HEK293T (cell line): ENCODE measurements around the gene NYNRIN.
"Not testable (repeated sequence)": the region's sequence is repeated elsewhere in the genome, so short reads cannot be mapped to it uniquely, and the experiment has no call there.

ENCODE experiments used
- CTCF ChIA-PET: fragments of 350-600 bp; formaldehyde crosslinking; extraction: SDS; loops from one replicate; lab custom pipeline; 2021; ENCODE audit warnings: antibody characterized with exemption, inconsistent platforms; lab: Yijun Ruan, JAX
- POLR2A ChIA-PET: fragments of 350-600 bp; formaldehyde crosslinking; extraction: SDS; loops from one replicate; lab custom pipeline; 2020; ENCODE audit warnings: antibody characterized with exemption, inconsistent platforms; lab: Yijun Ruan, JAX
- DNase-seq: peaks from one replicate; pipeline ENCODE4 v3.0.0; 2012; ENCODE audit warnings: mixed read lengths; ENCODE audit errors: extremely low spot score
- ARNT ChIP-seq: fragments of 450-650 bp; IDR thresholded peaks from 2 replicates; pipeline ENCODE4 v1.6.1; 2017; ENCODE audit warnings: mild to moderate bottlenecking
- BHLHE40 ChIP-seq: fragments of 450-650 bp; IDR thresholded peaks from 2 replicates; pipeline ENCODE4 v1.6.1; 2016; ENCODE audit warnings: mild to moderate bottlenecking, moderate library complexity, borderline replicate concordance
- CTBP1 ChIP-seq: fragments of 450-650 bp; IDR thresholded peaks from 2 replicates; pipeline ENCODE4 v1.6.1; 2016; ENCODE audit warnings: borderline replicate concordance
- ELF4 ChIP-seq: fragments of 450-650 bp; IDR thresholded peaks from 2 replicates; pipeline ENCODE4 v1.6.1; 2017; ENCODE audit warnings: antibody characterized with exemption
- FOXA1 ChIP-seq: fragments of 450-650 bp; IDR thresholded peaks from 2 replicates; pipeline ENCODE4 v1.6.1; 2016; ENCODE audit warnings: mild to moderate bottlenecking
- FOXK2 ChIP-seq: fragments of 450-650 bp; IDR thresholded peaks from 2 replicates; pipeline ENCODE4 v1.6.1; 2016; ENCODE audit warnings: mild to moderate bottlenecking
- FOXM1 ChIP-seq: fragments of 450-650 bp; IDR thresholded peaks from 2 replicates; pipeline ENCODE4 v1.6.1; 2017; ENCODE audit warnings: mild to moderate bottlenecking, borderline replicate concordance
- HDGF ChIP-seq: fragments of 450-650 bp; IDR thresholded peaks from 2 replicates; pipeline ENCODE4 v1.6.1; 2017; ENCODE audit warnings: antibody characterized with exemption, borderline replicate concordance
- L3MBTL2 ChIP-seq: fragments of 450-650 bp; conservative IDR thresholded peaks from 2 replicates; pipeline ENCODE4 v1.6.1; 2016; ENCODE audit warnings: mild to moderate bottlenecking
- LEF1 ChIP-seq: fragments of 450-650 bp; IDR thresholded peaks from 2 replicates; pipeline ENCODE4 v1.6.1; 2017; ENCODE audit warnings: mild to moderate bottlenecking, borderline replicate concordance
- NFRKB ChIP-seq: fragments of 450-650 bp; IDR thresholded peaks from 2 replicates; pipeline ENCODE4 v1.6.1; 2016; ENCODE audit warnings: mild to moderate bottlenecking, moderate library complexity
- SP1 ChIP-seq: fragments of 450-650 bp; IDR thresholded peaks from 2 replicates; pipeline ENCODE4 v1.6.1; 2017
- SUZ12 ChIP-seq: fragments of 450-650 bp; IDR thresholded peaks from 2 replicates; pipeline ENCODE4 v1.6.1; 2016; ENCODE audit warnings: mild to moderate bottlenecking
- TF ChIP-seq, protein P1 (sequence below): fragments of 450-650 bp; IDR thresholded peaks from 2 replicates; pipeline ENCODE4 v1.6.1; 2016

NYNRIN gene

DNA sequence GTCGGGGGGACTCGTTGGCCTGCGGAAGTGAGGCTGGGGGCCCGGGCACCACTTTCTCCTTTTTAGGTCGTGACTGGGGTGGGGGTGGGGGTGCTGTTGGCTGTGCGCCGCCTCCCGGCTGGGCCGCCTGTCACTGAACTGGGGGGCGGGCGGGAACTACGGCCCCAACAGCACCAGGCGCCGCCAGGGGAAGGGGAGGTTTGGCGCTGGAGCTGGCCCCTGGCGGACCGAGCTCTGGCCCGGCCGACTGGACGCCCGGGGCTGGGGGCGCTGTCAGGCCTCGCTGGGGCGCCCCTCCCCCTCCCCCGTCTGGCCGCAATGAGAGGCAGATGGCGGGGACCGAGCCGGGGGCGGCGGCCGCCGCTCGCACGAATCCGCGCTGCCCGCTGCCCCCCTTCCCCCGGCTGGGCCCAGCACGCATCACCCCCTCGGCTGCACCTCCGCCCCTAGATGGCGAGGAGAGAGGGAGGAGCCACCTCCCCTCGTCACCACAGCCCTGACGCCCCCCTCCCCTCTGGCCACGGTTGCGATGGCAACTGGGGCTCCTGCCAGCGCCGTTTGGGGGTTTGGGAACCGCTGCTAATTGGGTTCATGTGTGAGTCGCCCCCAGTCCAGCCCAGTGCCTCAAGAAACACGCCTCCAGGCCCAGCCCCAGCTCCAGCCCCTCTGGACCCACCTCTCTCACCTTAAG lies 30.1 kb upstream of the NYNRIN start:
- TF ChIP-seq ELF4 (no peak), BHLHE40 (no peak), LEF1 (no peak)
- CTCF ChIA-PET, result no interaction called here
- DNase-seq, result peak; percentile 33
- POLR2A ChIA-PET, result interaction anchor here (0.6 to 1.4 kb wide), 4 partner anchors 28 to 63 kb away, joined by 4 to 10 read pairs (median 5); partner anchors contain the start of genes CBLN3 and KHNYN

DNA sequence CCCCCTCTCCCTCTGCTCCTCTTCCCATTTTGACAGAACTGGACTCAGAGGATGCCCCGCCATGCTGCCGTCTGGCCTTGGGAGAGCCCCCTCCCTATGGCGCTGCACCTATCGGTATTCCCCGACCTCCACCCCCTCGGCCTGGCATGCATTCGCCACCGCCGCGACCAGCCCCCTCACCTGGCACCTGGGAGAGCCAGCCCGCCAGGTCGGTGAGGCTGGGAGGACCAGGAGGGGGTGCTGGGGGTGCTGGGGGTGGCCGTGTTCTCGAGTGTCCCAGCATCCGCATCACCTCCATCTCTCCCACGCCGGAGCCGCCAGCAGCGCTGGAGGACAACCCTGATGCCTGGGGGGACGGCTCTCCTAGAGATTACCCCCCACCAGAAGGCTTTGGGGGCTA lies 29.3 kb upstream of the NYNRIN start:
- POLR2A ChIA-PET, result interaction anchor here (1.3 to 1.7 kb wide), 2 partner anchors 10 to 61 kb away, joined by 8 to 13 read pairs; partner anchors contain the start of genes CBLN3 and KHNYN
- TF ChIP-seq FOXA1 (no peak), HDGF (no peak), FOXM1 (no peak), NFRKB (no peak), L3MBTL2 (no peak), FOXK2 (no peak), CTBP1 (no peak), LEF1 (no peak), SUZ12 (no peak), SP1 (no peak)
- TF ChIP-seq, protein P1, sequence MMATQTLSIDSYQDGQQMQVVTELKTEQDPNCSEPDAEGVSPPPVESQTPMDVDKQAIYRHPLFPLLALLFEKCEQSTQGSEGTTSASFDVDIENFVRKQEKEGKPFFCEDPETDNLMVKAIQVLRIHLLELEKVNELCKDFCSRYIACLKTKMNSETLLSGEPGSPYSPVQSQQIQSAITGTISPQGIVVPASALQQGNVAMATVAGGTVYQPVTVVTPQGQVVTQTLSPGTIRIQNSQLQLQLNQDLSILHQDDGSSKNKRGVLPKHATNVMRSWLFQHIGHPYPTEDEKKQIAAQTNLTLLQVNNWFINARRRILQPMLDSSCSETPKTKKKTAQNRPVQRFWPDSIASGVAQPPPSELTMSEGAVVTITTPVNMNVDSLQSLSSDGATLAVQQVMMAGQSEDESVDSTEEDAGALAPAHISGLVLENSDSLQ, result no peak
- no peak for DNase-seq
- CTCF ChIA-PET, result interaction anchor here (0.9 to 3.2 kb wide), 2 partner anchors 9 to 62 kb away, joined by 4 to 19 read pairs; no protein-coding TSS in a partner anchor

DNA sequence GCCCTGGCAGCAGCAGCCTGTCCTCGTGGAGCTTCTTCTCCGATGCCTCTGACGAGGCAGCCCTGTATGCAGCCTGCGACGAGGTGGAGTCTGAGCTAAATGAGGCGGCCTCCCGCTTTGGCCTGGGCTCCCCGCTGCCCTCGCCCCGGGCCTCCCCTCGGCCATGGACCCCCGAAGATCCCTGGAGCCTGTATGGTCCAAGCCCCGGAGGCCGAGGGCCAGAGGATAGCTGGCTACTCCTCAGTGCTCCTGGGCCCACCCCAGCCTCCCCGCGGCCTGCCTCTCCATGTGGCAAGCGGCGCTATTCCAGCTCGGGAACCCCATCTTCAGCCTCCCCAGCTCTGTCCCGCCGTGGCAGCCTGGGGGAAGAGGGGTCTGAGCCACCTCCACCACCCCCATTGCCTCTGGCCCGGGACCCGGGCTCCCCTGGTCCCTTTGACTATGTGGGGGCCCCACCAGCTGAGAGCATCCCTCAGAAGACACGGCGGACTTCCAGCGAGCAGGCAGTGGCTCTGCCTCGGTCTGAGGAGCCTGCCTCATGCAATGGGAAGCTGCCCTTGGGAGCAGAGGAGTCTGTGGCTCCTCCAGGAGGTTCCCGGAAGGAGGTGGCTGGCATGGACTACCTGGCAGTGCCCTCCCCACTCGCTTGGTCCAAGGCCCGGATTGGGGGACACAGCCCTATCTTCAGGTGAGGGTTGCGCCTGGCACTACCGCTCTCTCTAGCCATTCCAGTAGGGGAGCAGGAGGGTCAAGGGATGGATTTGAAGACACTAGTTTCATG lies 28.7 kb upstream of the NYNRIN start:
- TF ChIP-seq ARNT (no peak), FOXK2 (no peak), FOXM1 (no peak), FOXA1 (no peak), L3MBTL2 (no peak), LEF1 (no peak), SP1 (no peak), NFRKB (no peak), ELF4 (no peak), CTBP1 (no peak), SUZ12 (no peak)
- TF ChIP-seq, protein P1, result no peak
- CTCF ChIA-PET, result interaction anchor here (0.9 to 3.2 kb wide), 3 partner anchors 9 to 66 kb away, joined by 3 to 19 read pairs (median 4); no protein-coding TSS in a partner anchor
- POLR2A ChIA-PET, result interaction anchor here (1.1 to 2.1 kb wide), 5 partner anchors 9 to 72 kb away, joined by 3 to 13 read pairs (median 7); partner anchors contain the start of genes CBLN3, KHNYN and NYNRIN
- no peak for DNase-seq

DNA sequence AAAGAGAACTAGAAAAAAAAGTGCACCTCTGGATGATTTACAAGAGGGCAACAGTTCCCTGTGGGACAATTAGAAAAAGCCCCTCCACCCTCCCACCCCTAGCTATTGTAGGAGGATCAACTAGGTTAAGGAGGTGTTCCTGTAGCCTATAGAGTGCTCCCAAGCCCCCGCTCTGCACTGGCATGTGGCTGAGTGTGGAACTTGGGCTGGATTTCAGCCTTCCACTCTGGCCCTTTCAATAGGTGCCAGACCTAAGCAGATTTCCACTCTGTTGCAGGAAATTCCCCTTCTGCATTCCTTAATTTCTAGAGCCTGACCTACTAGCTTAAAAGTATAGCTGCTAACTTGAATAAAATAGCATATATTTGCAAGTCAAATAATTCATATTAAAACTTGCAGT lies 28.1 kb upstream of the NYNRIN start:
- POLR2A ChIA-PET, result interaction anchor here (0.9 to 2.1 kb wide), 7 partner anchors 9 to 71 kb away, joined by 3 to 13 read pairs (median 5); partner anchors contain the start of genes CBLN3, KHNYN and NYNRIN
- TF ChIP-seq CTBP1, result no peak

DNA sequence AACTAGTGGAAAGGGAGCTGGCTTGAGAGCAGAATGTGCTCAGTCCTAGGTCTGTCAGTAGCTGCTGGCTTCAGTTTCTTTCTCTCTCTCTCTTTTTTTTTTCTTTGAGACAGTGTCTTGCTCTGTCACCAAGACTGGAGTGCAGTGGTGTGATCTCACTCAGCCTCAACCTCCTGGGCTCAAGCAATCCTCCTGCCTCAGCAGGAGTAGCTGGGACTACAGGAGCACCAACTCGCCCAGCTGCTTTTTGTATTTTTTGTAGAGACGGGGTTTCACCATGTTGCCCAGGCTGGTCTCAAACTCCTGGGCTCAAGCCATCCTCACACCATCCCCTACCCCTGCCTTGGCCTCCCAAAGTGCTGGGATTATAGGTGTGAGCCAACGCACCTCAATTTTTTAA lies 27.2 kb upstream of the NYNRIN start:
- DNase-seq, result not testable (repeated sequence)
- POLR2A ChIA-PET, result interaction anchor here (0.9 to 2.1 kb wide), 5 partner anchors 16 to 70 kb away, joined by 3 to 7 read pairs (median 5); partner anchors contain the start of gene KHNYN
- CTCF ChIA-PET, result interaction anchor here (0.6 to 3.2 kb wide), 3 partner anchors 18 to 64 kb away, joined by 3 to 19 read pairs (median 5); no protein-coding TSS in a partner anchor

More for the DNA sequence above, 28.1 kb upstream of the NYNRIN start:
- DNase-seq, result no peak
- CTCF ChIA-PET, result interaction anchor here (1.2 to 3.2 kb wide), 3 partner anchors 19 to 66 kb away, joined by 3 to 19 read pairs (median 3); no protein-coding TSS in a partner anchor

DNA sequence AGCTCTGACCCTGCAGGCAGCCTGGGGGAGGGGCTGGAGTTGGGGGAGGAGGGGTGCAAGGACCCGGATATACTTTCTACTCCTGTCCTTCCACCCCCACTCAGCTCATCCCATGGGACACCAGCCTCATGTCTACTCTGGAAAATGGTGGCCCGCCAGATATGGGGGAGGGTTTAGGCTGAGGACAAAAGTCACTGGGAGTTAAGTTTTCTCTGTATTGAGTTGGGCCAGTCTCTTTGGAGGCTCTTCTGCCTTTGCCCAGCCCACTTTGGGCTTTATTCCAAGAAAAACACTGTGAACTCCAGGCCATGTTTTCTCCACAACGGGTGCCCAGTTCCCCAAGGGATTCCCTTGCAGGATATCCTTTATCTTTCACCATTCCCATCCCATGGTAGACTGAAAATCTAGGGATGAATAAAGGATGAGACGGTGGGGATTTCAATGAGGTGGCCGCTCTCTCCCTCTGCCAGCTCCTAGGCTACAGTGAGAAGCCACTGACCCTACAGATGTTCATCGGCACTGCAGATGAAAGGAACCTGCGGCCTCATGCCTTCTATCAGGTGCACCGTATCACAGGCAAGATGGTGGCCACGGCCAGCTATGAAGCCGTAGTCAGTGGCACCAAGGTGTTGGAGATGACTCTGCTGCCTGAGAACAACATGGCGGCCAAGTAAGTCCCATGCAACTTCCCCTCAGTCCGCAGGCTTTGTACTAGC lies 25.9 kb upstream of the NYNRIN start:
- TF ChIP-seq L3MBTL2 (no peak), CTBP1 (no peak)
- DNase-seq, result no peak
- CTCF ChIA-PET, result interaction anchor here (0.7 kb wide), 1 partner anchor 59 kb away, joined by 3 read pairs; no protein-coding TSS in a partner anchor

More for the DNA sequence above, 25.9 kb upstream of the NYNRIN start:
- POLR2A ChIA-PET, result interaction anchor here (0.6 to 1.2 kb wide), 3 partner anchors 18 to 226 kb away, joined by 3 to 6 read pairs (median 3); no protein-coding TSS in a partner anchor
